Fibroblast of mammary gland (primary cell): ENCODE results near the gene WNT9A.
"Not testable (repeated sequence)": the region's sequence is repeated elsewhere in the genome, so short reads cannot be mapped to it uniquely, and the experiment has no call there.

ENCODE experiments used
- DNase-seq: peaks from one replicate; pipeline ENCODE4 v3.0.0-alpha.2; 2010; ENCODE audit warnings: low read depth
- H3K4me3 ChIP-seq: 2 replicates; pipeline ENCODE4 v1.5.1; 2011; ENCODE audit warnings: low read depth, mild to moderate bottlenecking, low read length, moderate library complexity; ENCODE audit not compliant: control insufficient read depth
- CTCF ChIP-seq: conservative IDR thresholded peaks from 2 replicates; pipeline ENCODE4 v1.5.1; 2011; ENCODE audit warnings: low read depth, low read length, inconsistent platforms; ENCODE audit not compliant: control insufficient read depth, insufficient read depth

Gene WNT9A

GRCh38 chr1:227883641-227884301 is 64.0 kb downstream of the WNT9A start:
- no peak overlapping the region for H3K4me3 ChIP-seq
- TF ChIP-seq CTCF: no peak
- DNase-seq: no peak

GRCh38 chr1:227883073-227883520 is 64.6 kb downstream of the WNT9A start:
- TF ChIP-seq CTCF: no peak
- no peak overlapping the region for H3K4me3 ChIP-seq
- DNase-seq: no peak

- DNase-seq: peak; percentile 42
- TF ChIP-seq CTCF: no peak
- no peak overlapping the region for H3K4me3 ChIP-seq
Observed at GRCh38 chr1:227880342-227880924, 67.3 kb downstream of the WNT9A start.

GRCh38 chr1:227877810-227878209 is 69.9 kb downstream of the WNT9A start:
- H3K4me3 ChIP-seq: not testable (repeated sequence)

GRCh38 chr1:227871892-227872291 is 75.8 kb downstream of the WNT9A start:
- H3K4me3 ChIP-seq, DNase-seq: not testable (repeated sequence)

More at GRCh38 chr1:227877810-227878209, 69.9 kb downstream of the WNT9A start:
- DNase-seq: not testable (repeated sequence)

GRCh38 chr1:227870366-227870765 is 77.4 kb downstream of the WNT9A start:
- DNase-seq: no peak
- TF ChIP-seq CTCF: no peak
- H3K4me3 ChIP-seq: no peak overlapping the region

GRCh38 chr1:227869851-227870305 is 77.9 kb downstream of the WNT9A start:
- no peak for TF ChIP-seq CTCF
- no peak overlapping the region for H3K4me3 ChIP-seq
- peak; percentile 88 for DNase-seq
